Esophagus mucosa (tissue), 1 donor: ENCODE data around the gene SSUH2. TPM values are rescaled to one million over a fixed set of nuclear protein-coding genes. Genes with fewer than 3 reads are reported as not detected.
"Not testable (repeated sequence)": the region's sequence is repeated elsewhere in the genome, so short reads cannot be mapped to it uniquely, and the experiment has no call there.

Experiments
- ATAC-seq: fragments of 200-7000 bp; cut with Tn5 transposase; one replicate; pipeline ENCODE4 v1.9.1; 2020
- total RNA-seq: library from RNA; stranded (reverse); gene quantifications from one replicate; pipeline ENCODE4 v1.2.4, GENCODE V29; 2023
- donor health status: DM: yes; HTN: yes; CAD: no.

The SSUH2 gene
- total RNA-seq, 1 donor from 2014 or later = 0.36 TPM

- ATAC-seq = peak; percentile 72
Observed at GRCh38 chr3:8658306-8659212, 14.0 kb upstream of the SSUH2 start.

- ATAC-seq = no peak
Observed at GRCh38 chr3:8657804-8658305, 13.3 kb upstream of the SSUH2 start.

GRCh38 chr3:8656240-8656639, 11.6 kb upstream of the SSUH2 start:
- no peak for ATAC-seq

- ATAC-seq = no peak
Observed at GRCh38 chr3:8655387-8655835, 10.8 kb upstream of the SSUH2 start.

GRCh38 chr3:8654572-8655329, 10.2 kb upstream of the SSUH2 start:
- ATAC-seq = not testable (repeated sequence)

GRCh38 chr3:8653800-8654408, 9.3 kb upstream of the SSUH2 start:
- ATAC-seq = no peak

GRCh38 chr3:8652324-8652987, 7.9 kb upstream of the SSUH2 start:
- ATAC-seq = no peak

- no peak for ATAC-seq
Observed at GRCh38 chr3:8651418-8652323, 7.1 kb upstream of the SSUH2 start.

- no peak for ATAC-seq
Observed at GRCh38 chr3:8650583-8651416, 6.2 kb upstream of the SSUH2 start.

- no peak for ATAC-seq
Observed at GRCh38 chr3:8649757-8650156, 5.2 kb upstream of the SSUH2 start.

GRCh38 chr3:8648909-8649741, 4.5 kb upstream of the SSUH2 start:
- no peak for ATAC-seq

- ATAC-seq = no peak
Observed at GRCh38 chr3:8647137-8647985, 2.8 kb upstream of the SSUH2 start.

GRCh38 chr3:8646313-8646938, 1.8 kb upstream of the SSUH2 start:
- no peak for ATAC-seq

- ATAC-seq = no peak
Observed at GRCh38 chr3:8645712-8646111, 1.1 kb upstream of the SSUH2 start.

- ATAC-seq = no peak
Observed at GRCh38 chr3:8643693-8644365, 769 bp downstream of the SSUH2 start.

- ATAC-seq = no peak
Observed at GRCh38 chr3:8642001-8642400, 2.6 kb downstream of the SSUH2 start.

GRCh38 chr3:8641472-8641871, 3.1 kb downstream of the SSUH2 start:
- no peak for ATAC-seq
